ENCODE data around the gene TREML2.
"Not testable (repeated sequence)": the region's sequence is repeated elsewhere in the genome, so short reads cannot be mapped to it uniquely, and the experiment has no call there.

The TREML2 gene

GRCh38 chr6:41200901-41201763, at the start of gene TREML2:
TREML2 (minus strand) TSS chr6:41201149; CDS start chr6:41201008, 141 bp downstream.
- DNase-seq (ENCODE audit: low read depth in 1 of 2, low spot score in 1 of 2), result no peak

GRCh38 chr6:41247882-41248705, 47.1 kb upstream of the TREML2 start:
- in situ Hi-C loops (cut with HindIII; ENCODE audit: low pct_unique_long_range_greater_than_20kb, low sequenced_read_pairs), result no loop called here
- TF ChIP-seq JUND (IDR thresholded peaks at IDR 0.05; ENCODE audit: low read depth), result no peak
- no peak for DNase-seq (ENCODE audit: low read depth in 1 of 2, low spot score in 1 of 2)

More at GRCh38 chr6:41200901-41201763, at the start of gene TREML2:
- in situ Hi-C loops (cut with HindIII; ENCODE audit: low pct_unique_long_range_greater_than_20kb, low sequenced_read_pairs), result no loop called here
- no peak for TF ChIP-seq JUND (IDR thresholded peaks at IDR 0.05; ENCODE audit: low read depth)

GRCh38 chr6:41247288-41247865, 46.4 kb upstream of the TREML2 start:
- in situ Hi-C loops (cut with HindIII; ENCODE audit: low pct_unique_long_range_greater_than_20kb, low sequenced_read_pairs), result no loop called here
- no peak for TF ChIP-seq JUND (IDR thresholded peaks at IDR 0.05; ENCODE audit: low read depth)
- DNase-seq (ENCODE audit: low read depth in 1 of 2, low spot score in 1 of 2), result no peak

GRCh38 chr6:41246529-41246928, 45.6 kb upstream of the TREML2 start:
- DNase-seq (ENCODE audit: low read depth in 1 of 2, low spot score in 1 of 2); in situ Hi-C loops (cut with HindIII; ENCODE audit: low pct_unique_long_range_greater_than_20kb, low sequenced_read_pairs): not testable (repeated sequence)

GRCh38 chr6:41239467-41240159, 38.7 kb upstream of the TREML2 start:
- in situ Hi-C loops (cut with HindIII; ENCODE audit: low pct_unique_long_range_greater_than_20kb, low sequenced_read_pairs), result no loop called here
- TF ChIP-seq JUND (IDR thresholded peaks at IDR 0.05; ENCODE audit: low read depth), result no peak
- DNase-seq (ENCODE audit: low read depth in 1 of 2, low spot score in 1 of 2), result no peak

GRCh38 chr6:41237128-41237527, 36.2 kb upstream of the TREML2 start:
- no peak for DNase-seq (ENCODE audit: low read depth in 1 of 2, low spot score in 1 of 2)
- TF ChIP-seq JUND (IDR thresholded peaks at IDR 0.05; ENCODE audit: low read depth), result no peak
- in situ Hi-C loops (cut with HindIII; ENCODE audit: low pct_unique_long_range_greater_than_20kb, low sequenced_read_pairs), result no loop called here

GRCh38 chr6:41236276-41236675, 35.3 kb upstream of the TREML2 start:
- in situ Hi-C loops (cut with HindIII; ENCODE audit: low pct_unique_long_range_greater_than_20kb, low sequenced_read_pairs), result no loop called here
- TF ChIP-seq JUND (IDR thresholded peaks at IDR 0.05; ENCODE audit: low read depth), result no peak
- DNase-seq (ENCODE audit: low read depth in 1 of 2, low spot score in 1 of 2), result no peak

GRCh38 chr6:41232667-41233066, 31.7 kb upstream of the TREML2 start:
- no peak for TF ChIP-seq JUND (IDR thresholded peaks at IDR 0.05; ENCODE audit: low read depth)
- in situ Hi-C loops (cut with HindIII; ENCODE audit: low pct_unique_long_range_greater_than_20kb, low sequenced_read_pairs), result no loop called here
- no peak for DNase-seq (ENCODE audit: low read depth in 1 of 2, low spot score in 1 of 2)

- no peak for DNase-seq (ENCODE audit: low read depth in 1 of 2, low spot score in 1 of 2)
- TF ChIP-seq JUND (IDR thresholded peaks at IDR 0.05; ENCODE audit: low read depth), result no peak
- in situ Hi-C loops (cut with HindIII; ENCODE audit: low pct_unique_long_range_greater_than_20kb, low sequenced_read_pairs), result no loop called here
These were observed 30.3 kb upstream of the TREML2 start for GRCh38 chr6:41231246-41231645.

- TF ChIP-seq JUND (IDR thresholded peaks at IDR 0.05; ENCODE audit: low read depth), result no peak
- in situ Hi-C loops (cut with HindIII; ENCODE audit: low pct_unique_long_range_greater_than_20kb, low sequenced_read_pairs), result no loop called here
- no peak for DNase-seq (ENCODE audit: low read depth in 1 of 2, low spot score in 1 of 2)
These were observed 28.8 kb upstream of the TREML2 start for GRCh38 chr6:41229721-41230120.

- no peak for DNase-seq (ENCODE audit: low read depth in 1 of 2, low spot score in 1 of 2)
- in situ Hi-C loops (cut with HindIII; ENCODE audit: low pct_unique_long_range_greater_than_20kb, low sequenced_read_pairs), result no loop called here
- no peak for TF ChIP-seq JUND (IDR thresholded peaks at IDR 0.05; ENCODE audit: low read depth)
These were observed 27.7 kb upstream of the TREML2 start for GRCh38 chr6:41228616-41229015.

GRCh38 chr6:41228096-41228495, 27.1 kb upstream of the TREML2 start, which contains the start of gene TREML4:
TREML4 (plus strand) TSS chr6:41228349; CDS start chr6:41228428, 79 bp downstream.
- in situ Hi-C loops (cut with HindIII; ENCODE audit: low pct_unique_long_range_greater_than_20kb, low sequenced_read_pairs), result no loop called here
- no peak for TF ChIP-seq JUND (IDR thresholded peaks at IDR 0.05; ENCODE audit: low read depth)
- DNase-seq (ENCODE audit: low read depth in 1 of 2, low spot score in 1 of 2), result no peak

All from T47D (cell line).